DMS 273 (cell line): ENCODE results near the gene MOB4.
A peak's percentile ranks its signal among the peaks of the same experiment; 100 is the strongest.
"Not testable (repeated sequence)": the region's sequence is repeated elsewhere in the genome, so short reads cannot be mapped to it uniquely, and the experiment has no call there.

Experiments
- DNase-seq: peaks from one replicate; lab custom pipeline; 2025; ENCODE audit not compliant: unreplicated experiment; lab: John Stamatoyannopoulos, UW

The MOB4 gene

GRCh38 chr2:197587255-197587654 lies 71.4 kb downstream of the MOB4 start:
- not testable (repeated sequence) for DNase-seq

DNA sequence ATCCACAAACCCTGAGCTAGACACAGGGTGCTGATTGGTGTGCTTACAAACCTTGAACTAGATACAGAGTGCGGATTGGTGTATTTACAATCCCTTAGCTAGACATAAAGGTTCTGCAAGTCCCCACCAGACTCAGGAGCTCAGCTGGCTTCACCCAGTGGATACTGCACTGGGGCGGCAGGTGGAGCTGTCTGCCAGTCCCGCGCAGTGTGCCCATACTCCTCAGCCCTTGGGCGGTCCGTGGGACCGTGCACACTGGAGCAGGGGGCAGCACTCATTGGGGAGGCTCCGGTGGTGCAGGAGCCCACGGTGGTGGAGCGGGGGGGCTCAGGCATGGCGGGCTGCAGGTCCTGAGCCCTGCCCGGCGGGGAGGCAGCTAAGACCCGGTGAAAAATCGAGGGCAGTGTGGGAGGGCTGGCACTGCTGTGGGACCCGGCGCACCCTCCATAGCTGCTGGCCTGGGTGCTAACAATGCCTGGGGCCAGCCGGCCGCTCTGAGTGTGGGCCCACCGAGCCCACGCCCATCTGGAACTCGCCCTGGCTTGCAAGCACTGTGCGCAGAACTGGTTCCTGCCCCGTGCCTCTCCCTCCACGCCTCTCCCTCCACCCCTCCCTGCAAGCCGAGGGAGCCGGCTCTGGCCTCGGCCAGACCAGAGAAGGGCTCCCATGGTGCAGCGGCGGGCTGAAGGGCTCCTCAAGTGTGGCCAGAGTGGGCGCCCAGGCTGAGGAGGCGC lies 75.6 kb downstream of the MOB4 start:
- peak; percentile 60 for DNase-seq

DNA sequence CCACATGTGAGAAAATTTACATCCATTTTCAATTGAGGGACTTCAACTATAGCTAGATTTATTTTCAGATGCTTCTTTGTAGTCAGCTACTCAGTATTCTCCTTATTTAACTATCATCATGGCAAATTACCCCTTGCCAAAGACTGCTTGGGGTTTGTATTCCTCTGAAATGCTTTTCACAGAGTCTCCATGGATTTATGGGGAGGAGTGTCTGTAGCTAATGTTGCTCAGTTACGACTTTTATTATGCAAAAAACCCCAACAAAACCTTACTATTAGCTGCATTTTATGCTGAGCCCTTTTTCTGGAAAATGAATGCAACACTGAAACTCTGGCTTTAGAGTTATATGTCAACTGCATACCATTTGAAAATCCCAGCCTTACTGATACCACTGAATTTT lies 80.9 kb downstream of the MOB4 start:
- no peak for DNase-seq

DNA sequence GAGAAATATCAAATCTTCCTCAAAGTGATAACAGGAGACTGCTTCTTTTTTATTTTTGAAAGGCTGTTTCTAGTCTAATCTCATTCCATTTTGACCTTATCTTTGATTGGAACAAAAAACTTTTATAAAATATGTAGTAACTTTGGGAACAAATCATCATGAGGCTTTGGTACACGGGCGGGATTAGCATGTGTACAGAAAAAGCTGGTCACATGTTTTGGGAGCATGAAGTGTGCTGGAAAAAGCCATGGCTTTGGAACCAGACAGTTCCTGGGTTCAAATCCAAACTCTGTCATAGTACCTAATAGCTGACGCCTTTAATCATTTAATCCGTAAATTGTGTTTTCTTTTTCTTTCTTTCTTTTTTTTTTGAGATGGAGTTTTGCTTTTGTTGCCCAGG lies 81.3 kb downstream of the MOB4 start:
- no peak for DNase-seq

DNA sequence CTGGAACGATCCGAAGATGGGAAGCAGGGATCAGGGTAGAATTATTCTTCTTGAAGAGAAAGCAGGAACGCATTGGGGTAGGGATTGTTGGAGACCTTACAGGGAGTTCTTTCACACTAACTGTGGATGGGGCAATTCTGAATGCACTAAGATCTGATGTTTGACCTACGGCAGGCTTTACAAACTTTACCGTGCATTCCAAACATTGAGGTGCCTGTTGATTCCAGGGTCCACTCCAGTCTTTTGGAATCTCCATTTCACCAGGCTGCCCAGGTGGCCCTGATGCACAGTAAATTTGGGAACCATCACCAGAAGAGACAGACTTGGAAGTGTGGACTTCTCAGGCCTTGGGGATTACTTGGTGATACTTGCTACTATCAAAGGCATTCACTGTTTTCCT lies 82.6 kb downstream of the MOB4 start:
- no peak for DNase-seq

- peak; percentile 83 for DNase-seq
Observed at GRCh38 chr2:197599285-197599965, 83.6 kb downstream of the MOB4 start.

- no peak for DNase-seq
Observed at GRCh38 chr2:197600306-197600705, 84.4 kb downstream of the MOB4 start.

- DNase-seq, result no peak
Observed at GRCh38 chr2:197601726-197602125, 85.9 kb downstream of the MOB4 start.
